ENCODE results near the gene ARMC9. TPM values are rescaled to one million over a fixed set of nuclear protein-coding genes. Genes with fewer than 3 reads are reported as not detected.

Gene ARMC9
- total RNA-seq, 1 experiment from 2014 or later, result 42.7 TPM

DNA sequence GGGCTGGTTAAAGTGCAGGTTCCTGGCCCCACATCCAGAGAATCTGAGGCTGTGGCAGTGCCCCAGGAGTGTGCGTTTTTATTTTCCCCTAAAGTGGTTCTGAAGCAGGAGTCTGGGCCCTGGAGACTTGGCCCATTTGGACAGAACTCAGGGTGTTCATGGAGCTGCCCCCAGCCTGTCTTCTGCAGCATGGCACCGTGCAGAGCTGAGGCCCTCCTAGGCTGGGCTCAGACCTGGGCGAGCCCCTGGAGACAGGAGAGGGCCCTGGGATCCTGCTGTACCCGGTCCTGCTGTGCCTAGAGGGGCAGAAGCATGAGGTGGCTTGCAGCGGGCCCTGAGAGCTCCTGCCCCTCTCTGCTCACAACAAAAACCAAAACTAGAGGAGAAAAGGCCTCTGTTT, 138.3 kb downstream of the ARMC9 start:
- H3K27ac ChIP-seq (ENCODE audit: low read length), result no peak overlapping the region
- in situ Hi-C loops (cut with HindIII; ENCODE audit: low pct_unique_long_range_greater_than_20kb, low sequenced_read_pairs), result no loop called here
- no peak overlapping the region for H3K4me3 ChIP-seq (ENCODE audit: low read depth in 2 of 2, low read length in 2 of 2)
- ATAC-seq (no peak), DNase-seq (ENCODE audit: low read depth, low spot score) (no peak)
- BruUV-seq (replicated peaks), result no TSS peak
- intact Hi-C loops (cut with micrococcal nuclease; ENCODE audit: unreplicated experiment), result no loop called here
- ChIA-PET CTCF (no interaction called here), POLR2A (interaction anchor here (0.7 kb wide), 1 partner anchor 653 kb away, joined by 3 read pairs; no protein-coding TSS in a partner anchor)
- no peaks in the 10 kb centered on the region for H3K9me3 ChIP-seq (ENCODE audit: control insufficient read depth, insufficient read depth, low read depth, low read length)
- no peaks in the 10 kb centered on the region for H3K36me3 ChIP-seq (ENCODE audit: control insufficient read depth, insufficient read depth, low read length)
- TF ChIP-seq CTCF (IDR thresholded peaks at IDR 0.05) (no peak), SIN3A (IDR thresholded peaks at IDR 0.05; ENCODE audit: borderline replicate concordance, insufficient read depth, low read depth, low read length) (no peak), TCF7L2 (IDR thresholded peaks at IDR 0.05; ENCODE audit: low read depth, low read length) (no peak), POLR2AphosphoS5 (IDR thresholded peaks at IDR 0.05; ENCODE audit: low read depth, low read length) (no peak)
- TF ChIP-seq, protein P1, sequence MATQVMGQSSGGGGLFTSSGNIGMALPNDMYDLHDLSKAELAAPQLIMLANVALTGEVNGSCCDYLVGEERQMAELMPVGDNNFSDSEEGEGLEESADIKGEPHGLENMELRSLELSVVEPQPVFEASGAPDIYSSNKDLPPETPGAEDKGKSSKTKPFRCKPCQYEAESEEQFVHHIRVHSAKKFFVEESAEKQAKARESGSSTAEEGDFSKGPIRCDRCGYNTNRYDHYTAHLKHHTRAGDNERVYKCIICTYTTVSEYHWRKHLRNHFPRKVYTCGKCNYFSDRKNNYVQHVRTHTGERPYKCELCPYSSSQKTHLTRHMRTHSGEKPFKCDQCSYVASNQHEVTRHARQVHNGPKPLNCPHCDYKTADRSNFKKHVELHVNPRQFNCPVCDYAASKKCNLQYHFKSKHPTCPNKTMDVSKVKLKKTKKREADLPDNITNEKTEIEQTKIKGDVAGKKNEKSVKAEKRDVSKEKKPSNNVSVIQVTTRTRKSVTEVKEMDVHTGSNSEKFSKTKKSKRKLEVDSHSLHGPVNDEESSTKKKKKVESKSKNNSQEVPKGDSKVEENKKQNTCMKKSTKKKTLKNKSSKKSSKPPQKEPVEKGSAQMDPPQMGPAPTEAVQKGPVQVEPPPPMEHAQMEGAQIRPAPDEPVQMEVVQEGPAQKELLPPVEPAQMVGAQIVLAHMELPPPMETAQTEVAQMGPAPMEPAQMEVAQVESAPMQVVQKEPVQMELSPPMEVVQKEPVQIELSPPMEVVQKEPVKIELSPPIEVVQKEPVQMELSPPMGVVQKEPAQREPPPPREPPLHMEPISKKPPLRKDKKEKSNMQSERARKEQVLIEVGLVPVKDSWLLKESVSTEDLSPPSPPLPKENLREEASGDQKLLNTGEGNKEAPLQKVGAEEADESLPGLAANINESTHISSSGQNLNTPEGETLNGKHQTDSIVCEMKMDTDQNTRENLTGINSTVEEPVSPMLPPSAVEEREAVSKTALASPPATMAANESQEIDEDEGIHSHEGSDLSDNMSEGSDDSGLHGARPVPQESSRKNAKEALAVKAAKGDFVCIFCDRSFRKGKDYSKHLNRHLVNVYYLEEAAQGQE (IDR thresholded peaks at IDR 0.05; ENCODE audit: insufficient read depth in 1 of 2, low read depth in 2 of 2, low read length in 1 of 2), result no peak
- no peaks in the 10 kb centered on the region for H3K27me3 ChIP-seq (ENCODE audit: control insufficient read depth, insufficient read depth, low read length)
- no peaks in the 10 kb centered on the region for H3K4me1 ChIP-seq (ENCODE audit: control insufficient read depth, insufficient read depth, low read length)

GRCh38 chr2:231337807-231338759, 139.7 kb downstream of the ARMC9 start:
- DNase-seq (ENCODE audit: low read depth, low spot score), result no peak
- BruUV-seq (replicated peaks), result no TSS peak
- ChIA-PET POLR2A (interaction anchor here (0.7 kb wide), 1 partner anchor 9 kb away, joined by 5 read pairs; no protein-coding TSS in a partner anchor), CTCF (no interaction called here)
- Histone ChIP-seq H3K27me3 (ENCODE audit: control insufficient read depth, insufficient read depth, low read length) (no peaks in the 10 kb centered on the region), H3K4me1 (ENCODE audit: control insufficient read depth, insufficient read depth, low read length) (no peaks in the 10 kb centered on the region), H3K4me3 (ENCODE audit: low read depth in 2 of 2, low read length in 2 of 2) (no peak overlapping the region), H3K9me3 (ENCODE audit: control insufficient read depth, insufficient read depth, low read depth, low read length) (no peaks in the 10 kb centered on the region), H3K36me3 (ENCODE audit: control insufficient read depth, insufficient read depth, low read length) (no peaks in the 10 kb centered on the region), H3K27ac (ENCODE audit: low read length) (no peak overlapping the region)
- no peak for ATAC-seq
- TF ChIP-seq TCF7L2 (IDR thresholded peaks at IDR 0.05; ENCODE audit: low read depth, low read length) (no peak), POLR2AphosphoS5 (IDR thresholded peaks at IDR 0.05; ENCODE audit: low read depth, low read length) (no peak)
- intact Hi-C loops (cut with micrococcal nuclease; ENCODE audit: unreplicated experiment) (no loop called here), in situ Hi-C loops (cut with HindIII; ENCODE audit: low pct_unique_long_range_greater_than_20kb, low sequenced_read_pairs) (no loop called here)

GRCh38 chr2:231339316-231339715, 140.9 kb downstream of the ARMC9 start:
- no peak for DNase-seq (ENCODE audit: low read depth, low spot score)
- H3K4me3 ChIP-seq (ENCODE audit: low read depth in 2 of 2, low read length in 2 of 2), result no peak overlapping the region
- intact Hi-C loops (cut with micrococcal nuclease; ENCODE audit: unreplicated experiment), result no loop called here

More at GRCh38 chr2:231339316-231339715, 140.9 kb downstream of the ARMC9 start:
- Histone ChIP-seq H3K27me3 (ENCODE audit: control insufficient read depth, insufficient read depth, low read length) (no peaks in the 10 kb centered on the region), H3K4me1 (ENCODE audit: control insufficient read depth, insufficient read depth, low read length) (no peaks in the 10 kb centered on the region), H3K36me3 (ENCODE audit: control insufficient read depth, insufficient read depth, low read length) (no peaks in the 10 kb centered on the region), H3K27ac (ENCODE audit: low read length) (no peak overlapping the region), H3K9me3 (ENCODE audit: control insufficient read depth, insufficient read depth, low read depth, low read length) (no peaks in the 10 kb centered on the region)
- POLR2A ChIA-PET, result interaction anchor here (0.7 kb wide), 2 partner anchors 546 to 1813 kb away, joined by 4 to 5 read pairs; no protein-coding TSS in a partner anchor
- CTCF ChIA-PET, result no interaction called here
- no peak for ATAC-seq
- TF ChIP-seq, protein P1 (IDR thresholded peaks at IDR 0.05; ENCODE audit: insufficient read depth in 1 of 2, low read depth in 2 of 2, low read length in 1 of 2), result no peak
- no peak for TF ChIP-seq SIN3A (IDR thresholded peaks at IDR 0.05; ENCODE audit: borderline replicate concordance, insufficient read depth, low read depth, low read length)
- no peak for TF ChIP-seq POLR2AphosphoS5 (IDR thresholded peaks at IDR 0.05; ENCODE audit: low read depth, low read length)
- no peak for TF ChIP-seq CTCF (IDR thresholded peaks at IDR 0.05)
- BruUV-seq (replicated peaks), result no TSS peak
- in situ Hi-C loops (cut with HindIII; ENCODE audit: low pct_unique_long_range_greater_than_20kb, low sequenced_read_pairs), result no loop called here
